Measurements from ENCODE around the gene VTI1A.

Gene VTI1A

DNA sequence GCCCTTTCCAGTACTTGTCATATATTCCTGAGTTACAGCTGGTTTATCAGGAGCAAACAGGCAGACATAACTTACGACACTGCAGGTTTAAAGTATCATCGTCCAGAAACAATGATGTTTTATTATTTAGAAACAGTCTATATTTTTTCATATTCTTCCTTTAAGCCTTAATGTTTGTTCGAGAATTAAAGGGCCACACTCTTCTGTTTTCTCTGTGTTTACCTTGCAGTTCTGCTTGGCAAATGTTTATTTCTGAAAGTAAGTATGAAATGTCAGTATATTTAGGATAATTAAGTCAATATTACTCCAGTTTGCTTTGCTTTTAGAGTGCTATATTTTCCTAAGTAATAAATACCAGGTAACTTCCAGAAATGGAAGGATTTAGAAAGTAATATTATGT is 115.1 kb downstream of the VTI1A start:
- ChIA-PET POLR2A (no interaction called here), CTCF (no interaction called here)
- TF ChIP-seq RBAK (tag by site-specific recombination; IDR thresholded peaks at IDR 0.05), result no peak
- no peak for TF ChIP-seq ZNF530 (tag by site-specific recombination; IDR thresholded peaks at IDR 0.05; ENCODE audit: low read depth)
- TF ChIP-seq ZNF174 (tag by site-specific recombination; IDR thresholded peaks at IDR 0.05), result no peak
- TF ChIP-seq, protein P1, sequence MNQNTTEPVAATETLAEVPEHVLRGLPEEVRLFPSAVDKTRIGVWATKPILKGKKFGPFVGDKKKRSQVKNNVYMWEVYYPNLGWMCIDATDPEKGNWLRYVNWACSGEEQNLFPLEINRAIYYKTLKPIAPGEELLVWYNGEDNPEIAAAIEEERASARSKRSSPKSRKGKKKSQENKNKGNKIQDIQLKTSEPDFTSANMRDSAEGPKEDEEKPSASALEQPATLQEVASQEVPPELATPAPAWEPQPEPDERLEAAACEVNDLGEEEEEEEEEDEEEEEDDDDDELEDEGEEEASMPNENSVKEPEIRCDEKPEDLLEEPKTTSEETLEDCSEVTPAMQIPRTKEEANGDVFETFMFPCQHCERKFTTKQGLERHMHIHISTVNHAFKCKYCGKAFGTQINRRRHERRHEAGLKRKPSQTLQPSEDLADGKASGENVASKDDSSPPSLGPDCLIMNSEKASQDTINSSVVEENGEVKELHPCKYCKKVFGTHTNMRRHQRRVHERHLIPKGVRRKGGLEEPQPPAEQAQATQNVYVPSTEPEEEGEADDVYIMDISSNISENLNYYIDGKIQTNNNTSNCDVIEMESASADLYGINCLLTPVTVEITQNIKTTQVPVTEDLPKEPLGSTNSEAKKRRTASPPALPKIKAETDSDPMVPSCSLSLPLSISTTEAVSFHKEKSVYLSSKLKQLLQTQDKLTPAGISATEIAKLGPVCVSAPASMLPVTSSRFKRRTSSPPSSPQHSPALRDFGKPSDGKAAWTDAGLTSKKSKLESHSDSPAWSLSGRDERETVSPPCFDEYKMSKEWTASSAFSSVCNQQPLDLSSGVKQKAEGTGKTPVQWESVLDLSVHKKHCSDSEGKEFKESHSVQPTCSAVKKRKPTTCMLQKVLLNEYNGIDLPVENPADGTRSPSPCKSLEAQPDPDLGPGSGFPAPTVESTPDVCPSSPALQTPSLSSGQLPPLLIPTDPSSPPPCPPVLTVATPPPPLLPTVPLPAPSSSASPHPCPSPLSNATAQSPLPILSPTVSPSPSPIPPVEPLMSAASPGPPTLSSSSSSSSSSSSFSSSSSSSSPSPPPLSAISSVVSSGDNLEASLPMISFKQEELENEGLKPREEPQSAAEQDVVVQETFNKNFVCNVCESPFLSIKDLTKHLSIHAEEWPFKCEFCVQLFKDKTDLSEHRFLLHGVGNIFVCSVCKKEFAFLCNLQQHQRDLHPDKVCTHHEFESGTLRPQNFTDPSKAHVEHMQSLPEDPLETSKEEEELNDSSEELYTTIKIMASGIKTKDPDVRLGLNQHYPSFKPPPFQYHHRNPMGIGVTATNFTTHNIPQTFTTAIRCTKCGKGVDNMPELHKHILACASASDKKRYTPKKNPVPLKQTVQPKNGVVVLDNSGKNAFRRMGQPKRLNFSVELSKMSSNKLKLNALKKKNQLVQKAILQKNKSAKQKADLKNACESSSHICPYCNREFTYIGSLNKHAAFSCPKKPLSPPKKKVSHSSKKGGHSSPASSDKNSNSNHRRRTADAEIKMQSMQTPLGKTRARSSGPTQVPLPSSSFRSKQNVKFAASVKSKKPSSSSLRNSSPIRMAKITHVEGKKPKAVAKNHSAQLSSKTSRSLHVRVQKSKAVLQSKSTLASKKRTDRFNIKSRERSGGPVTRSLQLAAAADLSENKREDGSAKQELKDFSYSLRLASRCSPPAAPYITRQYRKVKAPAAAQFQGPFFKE (tag by site-specific recombination; IDR thresholded peaks at IDR 0.05; ENCODE audit: borderline replicate concordance), result no peak
- no peak for TF ChIP-seq ZNF521 (tag by site-specific recombination; IDR thresholded peaks at IDR 0.05)
- no peak for TF ChIP-seq ZBTB20 (tag by site-specific recombination; IDR thresholded peaks at IDR 0.05)
- TF ChIP-seq ZNF830 (tag by site-specific recombination; IDR thresholded peaks at IDR 0.05; ENCODE audit: low read depth), result no peak
- no peak for TF ChIP-seq ZNF114 (tag by site-specific recombination; IDR thresholded peaks at IDR 0.05)
- no peak for TF ChIP-seq MYNN (tag by site-specific recombination; IDR thresholded peaks at IDR 0.05; ENCODE audit: borderline replicate concordance)
- no peak for TF ChIP-seq ZNF626 (tag by site-specific recombination; IDR thresholded peaks at IDR 0.05)
- no peak for TF ChIP-seq ZNF654 (tag by site-specific recombination; IDR thresholded peaks at IDR 0.05; ENCODE audit: low read depth)
- TF ChIP-seq ZNF175 (tag by site-specific recombination; IDR thresholded peaks at IDR 0.05), result no peak
- TF ChIP-seq ZNF558 (tag by site-specific recombination; IDR thresholded peaks at IDR 0.05), result no peak
- Histone ChIP-seq H3K9me3 (ENCODE audit: control insufficient read depth, insufficient read depth, low read depth, low read length) (no peaks in the 10 kb centered on the region), H3K36me3 (ENCODE audit: control insufficient read depth in 2 of 2, insufficient read depth in 1 of 2, low read length in 2 of 2) (no peaks in the 10 kb centered on the region), H3K4me3 (ENCODE audit: low read depth, low read length) (no peak overlapping the region), H3K27ac (ENCODE audit: extremely low read depth, low read depth, low read length) (no peak overlapping the region), H3K4me1 (ENCODE audit: control insufficient read depth, insufficient read depth, low read length) (peaks cover 29% of the 10 kb centered on the region)

DNA sequence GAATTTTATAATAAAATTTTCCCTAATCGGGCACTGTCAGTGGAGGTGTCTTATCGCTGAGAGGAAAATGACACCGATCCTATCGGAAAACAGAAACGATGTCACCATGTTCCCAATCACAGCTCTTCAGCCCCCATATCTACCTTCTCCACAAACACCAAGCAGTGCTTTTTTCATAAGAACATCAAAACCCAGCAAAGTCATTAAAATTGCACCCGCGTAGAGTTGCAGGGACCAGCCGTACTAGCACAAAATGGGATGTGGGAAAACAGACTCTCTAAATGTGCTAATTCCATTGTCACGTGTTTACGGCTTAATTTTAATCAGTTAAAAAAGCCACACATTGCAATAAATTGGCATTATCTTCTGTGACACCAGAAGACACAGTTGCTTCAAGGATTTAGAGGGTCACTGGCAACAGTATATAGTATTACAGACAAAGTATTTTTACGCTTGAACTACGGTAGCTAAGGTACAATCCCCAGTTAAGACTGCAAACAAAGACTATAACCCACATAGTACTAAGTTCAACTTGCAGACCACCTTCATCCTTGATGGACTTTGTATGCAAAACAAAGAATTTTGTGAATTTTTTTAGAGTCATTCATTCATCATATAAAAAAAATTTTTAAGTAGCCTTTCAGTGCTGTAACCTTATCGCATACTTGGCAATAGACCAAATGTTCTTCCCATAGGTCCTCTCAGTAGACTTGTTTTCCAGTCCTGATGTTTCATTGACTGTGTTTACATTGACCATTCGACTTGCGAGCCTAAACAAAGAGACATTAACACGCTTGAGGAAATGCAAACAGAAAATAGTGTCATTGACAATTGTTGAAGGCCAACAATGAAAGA is 116.0 kb downstream of the VTI1A start:
- CTCF ChIA-PET, result interaction anchor here (0.6 to 1.4 kb wide), 3 partner anchors 40 to 881 kb away, joined by 4 to 5 read pairs (median 4); no protein-coding TSS in a partner anchor
- H3K27ac ChIP-seq (ENCODE audit: extremely low read depth, low read depth, low read length), result no peak overlapping the region
- TF ChIP-seq ZBTB6 (tag by site-specific recombination; IDR thresholded peaks at IDR 0.05), result no peak
- TF ChIP-seq ZNF121 (tag by site-specific recombination; IDR thresholded peaks at IDR 0.05), result no peak
- 0 out of 2 replicates have a peak, but pooled peaks have one; percentile 28 for TF ChIP-seq ZNF660 (tag by site-specific recombination; IDR thresholded peaks at IDR 0.05)
- peak; percentile 73; the same call in 1 of the 2 replicates for TF ChIP-seq SCRT2 (tag by site-specific recombination; IDR thresholded peaks at IDR 0.05)
- no peak for TF ChIP-seq ZNF18 (tag by site-specific recombination; IDR thresholded peaks at IDR 0.05)
- 0 out of 2 replicates have a peak, but pooled peaks have one; percentile 35 for TF ChIP-seq ZNF843 (tag by site-specific recombination; IDR thresholded peaks at IDR 0.05)
- TF ChIP-seq, protein P2, sequence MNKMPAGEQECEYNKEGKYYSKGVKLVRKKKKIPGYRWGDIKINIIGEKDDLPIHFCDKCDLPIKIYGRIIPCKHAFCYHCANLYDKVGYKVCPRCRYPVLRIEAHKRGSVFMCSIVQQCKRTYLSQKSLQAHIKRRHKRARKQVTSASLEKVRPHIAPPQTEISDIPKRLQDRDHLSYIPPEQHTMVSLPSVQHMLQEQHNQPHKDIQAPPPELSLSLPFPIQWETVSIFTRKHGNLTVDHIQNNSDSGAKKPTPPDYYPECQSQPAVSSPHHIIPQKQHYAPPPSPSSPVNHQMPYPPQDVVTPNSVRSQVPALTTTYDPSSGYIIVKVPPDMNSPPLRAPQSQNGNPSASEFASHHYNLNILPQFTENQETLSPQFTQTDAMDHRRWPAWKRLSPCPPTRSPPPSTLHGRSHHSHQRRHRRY (tag by site-specific recombination; IDR thresholded peaks at IDR 0.05), result no peak
- TF ChIP-seq ZBTB17 (tag by site-specific recombination; IDR thresholded peaks at IDR 0.05), result peak; percentile 58
- TF ChIP-seq, protein P3, sequence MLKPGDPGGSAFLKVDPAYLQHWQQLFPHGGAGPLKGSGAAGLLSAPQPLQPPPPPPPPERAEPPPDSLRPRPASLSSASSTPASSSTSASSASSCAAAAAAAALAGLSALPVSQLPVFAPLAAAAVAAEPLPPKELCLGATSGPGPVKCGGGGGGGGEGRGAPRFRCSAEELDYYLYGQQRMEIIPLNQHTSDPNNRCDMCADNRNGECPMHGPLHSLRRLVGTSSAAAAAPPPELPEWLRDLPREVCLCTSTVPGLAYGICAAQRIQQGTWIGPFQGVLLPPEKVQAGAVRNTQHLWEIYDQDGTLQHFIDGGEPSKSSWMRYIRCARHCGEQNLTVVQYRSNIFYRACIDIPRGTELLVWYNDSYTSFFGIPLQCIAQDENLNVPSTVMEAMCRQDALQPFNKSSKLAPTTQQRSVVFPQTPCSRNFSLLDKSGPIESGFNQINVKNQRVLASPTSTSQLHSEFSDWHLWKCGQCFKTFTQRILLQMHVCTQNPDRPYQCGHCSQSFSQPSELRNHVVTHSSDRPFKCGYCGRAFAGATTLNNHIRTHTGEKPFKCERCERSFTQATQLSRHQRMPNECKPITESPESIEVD (tag by site-specific recombination; IDR thresholded peaks at IDR 0.05), result peak; percentile 76
- TF ChIP-seq ZNF677 (tag by site-specific recombination; IDR thresholded peaks at IDR 0.05), result no peak

More for the DNA sequence above, 116.0 kb downstream of the VTI1A start:
- Histone ChIP-seq H3K4me3 (ENCODE audit: low read depth, low read length) (no peak overlapping the region), H3K4me1 (ENCODE audit: control insufficient read depth, insufficient read depth, low read length) (peaks cover 20% of the 10 kb centered on the region), H3K9me3 (ENCODE audit: control insufficient read depth, insufficient read depth, low read depth, low read length) (no peaks in the 10 kb centered on the region), H3K36me3 (ENCODE audit: control insufficient read depth in 2 of 2, insufficient read depth in 1 of 2, low read length in 2 of 2) (no peaks in the 10 kb centered on the region)
- POLR2A ChIA-PET, result no interaction called here
